Adrenal gland (tissue), 12 donors: Measurements from ENCODE around the gene ALG1. TPM values are rescaled to one million over a fixed set of nuclear protein-coding genes. Genes with fewer than 3 reads are reported as not detected.

Experiments
- DNase-seq, 7 donors: peaks; one replicate each; pipeline ENCODE4 v3.0.0-alpha.2; 2019 to 2020
- H3K27ac ChIP-seq, 5 donors: fragments of 200-600 bp; sonication (generic) in 4 of 5; 1 replicate in 3 of 5; 2 replicates in 2 of 5; pipeline versions ENCODE4 v1.5.1 to v1.8.0; 2016 to 2020; ENCODE audit warnings: mild to moderate bottlenecking in 1 of 5
- H3K27me3 ChIP-seq: fragments of 200-600 bp; 2 replicates; pipeline ENCODE4 v1.8.0; 2021
- H3K36me3 ChIP-seq, 2 donors: fragments of 200-600 bp; replicated peaks in 1 of 2; 1 replicate in 1 of 2; 2 replicates in 1 of 2; pipeline versions ENCODE4 v1.5.1 to v1.8.0; 2018 to 2022
- H3K4me1 ChIP-seq, 2 donors: fragments of 200-600 bp; replicated peaks in 1 of 2; 1 replicate in 1 of 2; 2 replicates in 1 of 2; pipeline versions ENCODE4 v1.5.1 to v1.8.0; 2018 to 2021
- H3K4me3 ChIP-seq, 4 donors: fragments of 200-600 bp; sonication (generic) in 3 of 4; one replicate each; pipeline ENCODE4 v1.5.1; 2016 to 2018
- H3K9me3 ChIP-seq, 3 donors: fragments of 200-600 bp; sonication (generic) in 1 of 3; replicated peaks in 1 of 3; 1 replicate in 2 of 3; 2 replicates in 1 of 3; pipeline versions ENCODE4 v1.5.1 to v1.8.0; 2016 to 2021
- CTCF ChIP-seq, 6 experiments: fragments of 450-650 bp in 4 of 6; fragments of 200-600 bp in 2 of 6; sonication (generic) in 1 of 6; IDR thresholded peaks; 1 replicate in 5 of 6; 2 replicates in 1 of 6; pipeline versions ENCODE4 v1.5.1 to v1.8.0; 2016 to 2021; ENCODE audit warnings: antibody characterized with exemption in 6 of 6, mild to moderate bottlenecking in 2 of 6, moderate library complexity in 1 of 6
- POLR2A ChIP-seq, 2 donors: fragments of 450-650 bp; IDR thresholded peaks; one replicate each; pipeline ENCODE4 v1.6.1; 2017; ENCODE audit warnings: antibody characterized with exemption in 2 of 2, mild to moderate bottlenecking in 2 of 2, moderate library complexity in 1 of 2
- WGBS, 4 donors: extraction: QIAGEN DNeasy Blood & Tissue Kit in 2 of 4; methylation state at CpG; one replicate each; pipeline versions ENCODE4 v1.1.5 to v1.1.7; 2013 to 2017; 5-methylcytosine and 5-hydroxymethylcytosine counted together
- intact Hi-C, 2 donors: fragments of 100-400 bp; cut with DNase I; formaldehyde crosslinking; loops; one replicate each; pipeline versions ENCODE4 v1.14.1 to v1.15.0; 2022 to 2023
- polyA plus RNA-seq, 3 donors: library from polyadenylated mRNA; stranded (reverse); fragments of 200-250 nt in 2 of 3; fragments of 350-450 nt in 1 of 3; fragmentation: Illumina TruSeq in 1 of 3; extraction: RNeasy Lipid Tissue Mini Kit (QIAGEN cat#74804) in 1 of 3; gene quantifications; one replicate each; pipeline ENCODE4 v1.2.3, GENCODE V29; 2013 to 2014
- total RNA-seq, 9 donors: library from RNA; depleted of rRNA in 4 of 9; stranded (reverse); fragments of >200 nt in 4 of 9; fragments of 120-200 nt in 1 of 9; fragmentation: NEBNext Ultra II Directional in 1 of 9; extraction: Animal tissue kit (Norgen Biotek cat#: 25700) in 1 of 9; gene quantifications; one replicate each; pipeline versions ENCODE4 v1.1.0 to v1.2.4, GENCODE V29; 2013 to 2023
- donor health status: healthy with polysubstance abuse.
- donor health status: Bipolar disorder and iron deficiency.
- donor health status: DM: yes; HTN: yes; CAD: no.
- donor health status: DM: no; HTN: no; CAD: no.
- donor health status: DM: no; HTN: no; CAD: no.
- donor health status: DM: yes; HTN: yes; CAD: no.

Gene ALG1
- total and polyA plus RNA-seq, 12 donors: 19.2 to 207 (median 41.3) TPM

- H3K27ac ChIP-seq: no peak overlapping the region
- TF ChIP-seq CTCF (IDR thresholded peaks at IDR 0.05): no peak
- no peak for TF ChIP-seq POLR2A (IDR thresholded peaks at IDR 0.05)
- intact Hi-C loops: no loop called here
- H3K27me3 ChIP-seq: no peaks in the 10 kb centered on the region
- H3K36me3 ChIP-seq: no peaks in the 10 kb centered on the region
- WGBS, 4 donors: 62 to 66% (median 64%) methylated on average over 7 to 8 of the region's 8 CpGs
- H3K4me1 ChIP-seq: no peaks in the 10 kb centered on the region
- DNase-seq: no peak
- no peaks in the 10 kb centered on the region for H3K9me3 ChIP-seq
- H3K4me3 ChIP-seq: no peak overlapping the region
Observed at GRCh38 chr16:5065326-5065725, 6.3 kb upstream of the ALG1 start.

- Histone ChIP-seq H3K27me3 (no peaks in the 10 kb centered on the region), H3K4me1 (no peaks in the 10 kb centered on the region), H3K4me3 (no peak within 1 kb of the TSS), H3K36me3 (no peaks in the 10 kb centered on the region), H3K9me3 (no peaks in the 10 kb centered on the region), H3K27ac (no peak within 1 kb of the TSS)
- WGBS, 4 donors: 43 to 67% (median 58%) methylated on average over 5 to 10 of the region's 10 CpGs
- intact Hi-C loops: no loop called here
- DNase-seq: no peak
- TF ChIP-seq POLR2A (IDR thresholded peaks at IDR 0.05) (no peak), CTCF (IDR thresholded peaks at IDR 0.05) (no peak)
Observed at GRCh38 chr16:5065813-5066212, 5.8 kb upstream of the ALG1 start, which contains the start of gene C16orf89. Gene C16orf89, minus strand, starts transcription at chr16:5065956. Its CDS starts 48 bp downstream, at chr16:5065908.

GRCh38 chr16:5066511-5066910, 5.1 kb upstream of the ALG1 start:
- Histone ChIP-seq H3K9me3 (no peaks in the 10 kb centered on the region), H3K36me3 (no peaks in the 10 kb centered on the region), H3K27ac (no peak overlapping the region), H3K4me1 (peaks cover 0 to 6% of the 10 kb centered on the region in 2 donors), H3K27me3 (no peaks in the 10 kb centered on the region), H3K4me3 (no peak overlapping the region)
- WGBS, 4 donors: 68 to 77% (median 73%) methylated on average over 6 of the region's 6 CpGs
- TF ChIP-seq POLR2A (IDR thresholded peaks at IDR 0.05): no peak
- TF ChIP-seq CTCF (IDR thresholded peaks at IDR 0.05): no peak
- intact Hi-C loops: no loop called here
- no peak for DNase-seq

GRCh38 chr16:5069048-5069447, 2.6 kb upstream of the ALG1 start:
- 83 to 86% (median 85%) methylated on average over 9 of the region's 9 CpGs for WGBS, 4 donors
- Histone ChIP-seq H3K36me3 (no peaks in the 10 kb centered on the region), H3K4me3 (no peak overlapping the region), H3K27ac (no peak overlapping the region), H3K9me3 (no peaks in the 10 kb centered on the region), H3K27me3 (no peaks in the 10 kb centered on the region), H3K4me1 (peaks cover 0 to 18% of the 10 kb centered on the region in 2 donors)
- DNase-seq: no peak
- intact Hi-C loops: no loop called here
- TF ChIP-seq CTCF (IDR thresholded peaks at IDR 0.05): no peak
- TF ChIP-seq POLR2A (IDR thresholded peaks at IDR 0.05): no peak
